Ovary (tissue), 3 donors: ENCODE results near the gene TIGD6.
"Not testable (repeated sequence)": the region's sequence is repeated elsewhere in the genome, so short reads cannot be mapped to it uniquely, and the experiment has no call there.

Experiments used
- POLR2A ChIP-seq: fragments of 450-650 bp; IDR thresholded peaks from one replicate; pipeline ENCODE4 v1.6.1; 2017; ENCODE audit warnings: antibody characterized with exemption, mild to moderate bottlenecking, moderate library complexity
- TF ChIP-seq, protein P1 (sequence below), 3 donors: fragments of 450-650 bp in 2 of 3; fragments of 200-600 bp in 1 of 3; IDR thresholded peaks; one replicate each; pipeline versions ENCODE4 v1.5.1 to v1.8.0; 2016 to 2022; ENCODE audit warnings: antibody characterized with exemption in 3 of 3, mild to moderate bottlenecking in 1 of 3
- donor health status: DM: no; HTN: no; CAD: no.

DNA sequence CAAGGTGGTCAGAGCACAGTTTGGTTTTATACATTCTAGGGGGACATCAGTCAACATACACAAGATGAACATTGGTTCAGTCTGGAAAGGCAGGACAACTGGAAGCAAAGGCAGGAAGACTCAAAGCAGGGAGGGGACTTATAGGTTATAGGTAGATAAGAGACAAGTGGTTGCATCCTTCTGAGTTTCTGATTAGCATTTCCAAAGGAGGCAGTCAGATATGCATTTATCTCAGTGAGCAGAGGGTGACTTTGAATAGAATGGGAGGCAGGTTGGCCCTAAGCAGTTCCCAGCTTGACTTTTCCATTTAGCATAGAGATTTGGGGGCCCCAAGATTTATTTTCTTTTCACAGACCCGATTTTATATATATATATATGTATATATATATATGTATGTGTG, 27.6 kb upstream of the TIGD6 start:
- TF ChIP-seq, protein P1, sequence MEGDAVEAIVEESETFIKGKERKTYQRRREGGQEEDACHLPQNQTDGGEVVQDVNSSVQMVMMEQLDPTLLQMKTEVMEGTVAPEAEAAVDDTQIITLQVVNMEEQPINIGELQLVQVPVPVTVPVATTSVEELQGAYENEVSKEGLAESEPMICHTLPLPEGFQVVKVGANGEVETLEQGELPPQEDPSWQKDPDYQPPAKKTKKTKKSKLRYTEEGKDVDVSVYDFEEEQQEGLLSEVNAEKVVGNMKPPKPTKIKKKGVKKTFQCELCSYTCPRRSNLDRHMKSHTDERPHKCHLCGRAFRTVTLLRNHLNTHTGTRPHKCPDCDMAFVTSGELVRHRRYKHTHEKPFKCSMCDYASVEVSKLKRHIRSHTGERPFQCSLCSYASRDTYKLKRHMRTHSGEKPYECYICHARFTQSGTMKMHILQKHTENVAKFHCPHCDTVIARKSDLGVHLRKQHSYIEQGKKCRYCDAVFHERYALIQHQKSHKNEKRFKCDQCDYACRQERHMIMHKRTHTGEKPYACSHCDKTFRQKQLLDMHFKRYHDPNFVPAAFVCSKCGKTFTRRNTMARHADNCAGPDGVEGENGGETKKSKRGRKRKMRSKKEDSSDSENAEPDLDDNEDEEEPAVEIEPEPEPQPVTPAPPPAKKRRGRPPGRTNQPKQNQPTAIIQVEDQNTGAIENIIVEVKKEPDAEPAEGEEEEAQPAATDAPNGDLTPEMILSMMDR (IDR thresholded peaks at IDR 0.05) = not testable (repeated sequence)
- TF ChIP-seq POLR2A = not testable (repeated sequence)
